HEK293 (cell line): ENCODE results near the gene B4GALNT1.
A peak's percentile ranks its signal among the peaks of the same experiment; 100 is the strongest.
"Not testable (repeated sequence)": the region's sequence is repeated elsewhere in the genome, so short reads cannot be mapped to it uniquely, and the experiment has no call there.

Experiments used
- CTCF ChIA-PET: fragments of 350-600 bp; formaldehyde crosslinking; extraction: SDS; loops from one replicate; lab custom pipeline; 2021; ENCODE audit warnings: antibody characterized with exemption; lab: Yijun Ruan, JAX
- POLR2A ChIA-PET: fragments of 300-600 bp; formaldehyde crosslinking; extraction: SDS; loops from one replicate; lab custom pipeline; 2020; ENCODE audit warnings: antibody characterized with exemption, inconsistent platforms; lab: Yijun Ruan, JAX
- H3K27ac ChIP-seq: fragments of 200-500 bp; sonication (Bioruptor generic); 2 replicates; pipeline ENCODE4 v1.5.1; 2014; ENCODE audit warnings: low read depth, low read length, control low read depth, inconsistent platforms; ENCODE audit errors: extremely low read depth
- H3K36me3 ChIP-seq, 2 experiments: fragments of 200-500 bp in 1 of 2; sonication (Bioruptor generic) in 1 of 2; 1 replicate in 1 of 2; 2 replicates in 1 of 2; pipeline ENCODE4 v1.5.1; 2014 to 2017; ENCODE audit warnings: inconsistent platforms in 2 of 2, low read length in 2 of 2; ENCODE audit not compliant: control insufficient read depth in 2 of 2, insufficient read depth in 1 of 2
- H3K4me1 ChIP-seq: fragments of 200-500 bp; sonication (Bioruptor generic); 2 replicates; pipeline ENCODE4 v1.5.1; 2014; ENCODE audit warnings: mild to moderate bottlenecking, low read length, inconsistent platforms; ENCODE audit not compliant: control insufficient read depth, insufficient read depth
- H3K4me3 ChIP-seq: 2 replicates; pipeline ENCODE4 v1.5.1; 2011; ENCODE audit warnings: low read depth, mild to moderate bottlenecking, control low read depth, low read length, moderate library complexity
- H3K9me3 ChIP-seq: fragments of 200-500 bp; sonication (Bioruptor generic); 2 replicates; pipeline ENCODE4 v1.5.1; 2014; ENCODE audit warnings: low read depth, low read length, inconsistent platforms; ENCODE audit not compliant: control insufficient read depth, insufficient read depth
- BCL6B ChIP-seq: fragments of 450-650 bp; formaldehyde crosslinking; IDR thresholded peaks from 2 replicates; pipeline ENCODE4 v1.5.1; 2017; ENCODE audit warnings: missing biosample characterization, missing genetic modification characterization
- MEIS1 ChIP-seq: sonication (generic); formaldehyde crosslinking; IDR thresholded peaks from 2 replicates; pipeline ENCODE4 v1.8.1; 2022; ENCODE audit warnings: missing genetic modification reagents, mild to moderate bottlenecking, borderline replicate concordance
- PRDM6 ChIP-seq: fragments of 450-650 bp; formaldehyde crosslinking; IDR thresholded peaks from 2 replicates; pipeline ENCODE4 v1.5.1; 2017; ENCODE audit warnings: missing biosample characterization, missing genetic modification characterization
- SETDB1 ChIP-seq: IDR thresholded peaks from one replicate; pipeline ENCODE4 v1.6.1; 2017; ENCODE audit warnings: mild to moderate bottlenecking, low read length, moderate library complexity, mixed read lengths; ENCODE audit not compliant: insufficient read length
- ZBTB1 ChIP-seq: fragments of 450-650 bp; formaldehyde crosslinking; IDR thresholded peaks from 2 replicates; pipeline ENCODE4 v1.5.1; 2016; ENCODE audit warnings: missing biosample characterization, missing genetic modification characterization
- ZNF133 ChIP-seq: fragments of 450-650 bp; formaldehyde crosslinking; IDR thresholded peaks from 2 replicates; pipeline ENCODE4 v1.5.1; 2016; ENCODE audit warnings: missing biosample characterization, missing genetic modification characterization
- ZNF214 ChIP-seq: fragments of 450-650 bp; formaldehyde crosslinking; IDR thresholded peaks from 2 replicates; pipeline ENCODE4 v1.5.1; 2017; ENCODE audit warnings: missing biosample characterization, mild to moderate bottlenecking, missing genetic modification characterization, borderline replicate concordance
- ZNF26 ChIP-seq: fragments of 450-650 bp; formaldehyde crosslinking; IDR thresholded peaks from 2 replicates; pipeline ENCODE4 v1.5.1; 2016; ENCODE audit warnings: missing biosample characterization, missing genetic modification characterization
- ZNF350 ChIP-seq: fragments of 450-650 bp; formaldehyde crosslinking; IDR thresholded peaks from 2 replicates; pipeline ENCODE4 v1.5.0; 2017; ENCODE audit warnings: missing biosample characterization, mild to moderate bottlenecking, missing genetic modification characterization
- ZNF362 ChIP-seq: fragments of 450-650 bp; formaldehyde crosslinking; IDR thresholded peaks from 2 replicates; pipeline ENCODE4 v1.5.1; 2016; ENCODE audit warnings: missing biosample characterization, missing genetic modification characterization
- ZNF366 ChIP-seq: fragments of 450-650 bp; formaldehyde crosslinking; conservative IDR thresholded peaks from 2 replicates; pipeline ENCODE4 v1.5.1; 2016; ENCODE audit warnings: missing biosample characterization, missing genetic modification characterization
- ZNF37A ChIP-seq: fragments of 450-650 bp; IDR thresholded peaks from 2 replicates; pipeline ENCODE4 v1.5.1; 2018; ENCODE audit warnings: missing biosample characterization, missing genetic modification characterization
- ZNF394 ChIP-seq: fragments of 450-650 bp; formaldehyde crosslinking; IDR thresholded peaks from 2 replicates; pipeline ENCODE4 v1.5.1; 2016; ENCODE audit warnings: missing biosample characterization, missing genetic modification characterization, mild to moderate bottlenecking, moderate library complexity, borderline replicate concordance
- ZNF610 ChIP-seq: fragments of 450-650 bp; formaldehyde crosslinking; IDR thresholded peaks from 2 replicates; pipeline ENCODE4 v1.5.1; 2016; ENCODE audit warnings: missing biosample characterization, missing genetic modification characterization, borderline replicate concordance
- ZNF626 ChIP-seq: fragments of 450-650 bp; sonication (Bioruptor Pico); formaldehyde crosslinking; IDR thresholded peaks from 2 replicates; pipeline ENCODE4 v1.5.1; 2018; ENCODE audit warnings: missing biosample characterization, missing genetic modification characterization, inconsistent platforms
- ZNF639 ChIP-seq: fragments of 450-650 bp; formaldehyde crosslinking; IDR thresholded peaks from 2 replicates; pipeline ENCODE4 v1.5.1; 2016; ENCODE audit warnings: missing biosample characterization, missing genetic modification characterization

B4GALNT1 gene

GRCh38 chr12:57654042-57654441 is 21.0 kb upstream of the B4GALNT1 start:
- no peak overlapping the region for H3K27ac ChIP-seq
- POLR2A ChIA-PET = no interaction called here
- TF ChIP-seq MEIS1 (CRISPR knock-in tag) (no peak), ZBTB1 (tag by site-specific recombination) (no peak), SETDB1 (peak; percentile 87), PRDM6 (no peak), BCL6B (no peak), ZNF26 (tag by site-specific recombination) (0 out of 2 replicates have a peak, but pooled peaks have one; percentile 18), ZNF366 (tag by site-specific recombination) (no peak)
- TF ChIP-seq, all 188 proteins: peak for 2
- no peak overlapping the region for H3K4me3 ChIP-seq
- H3K9me3 ChIP-seq = no peaks in the 10 kb centered on the region
- CTCF ChIA-PET = no interaction called here
- no peaks in the 10 kb centered on the region for H3K4me1 ChIP-seq
- no peaks in the 10 kb centered on the region for H3K36me3 ChIP-seq

- H3K36me3 ChIP-seq, POLR2A ChIA-PET, H3K4me3 ChIP-seq, H3K27ac ChIP-seq, H3K4me1 ChIP-seq, H3K9me3 ChIP-seq, CTCF ChIA-PET: not testable (repeated sequence)
Measured at GRCh38 chr12:57646659-57647049, 13.7 kb upstream of the B4GALNT1 start.

GRCh38 chr12:57645990-57646658 is 13.1 kb upstream of the B4GALNT1 start:
- H3K9me3 ChIP-seq = not testable (repeated sequence)
- TF ChIP-seq ZNF626 = 0 out of 2 replicates have a peak, but pooled peaks have one; percentile 44
- TF ChIP-seq ZNF214 = peak; percentile 35; the same call in 1 of the 2 replicates
- peak; percentile 45 for TF ChIP-seq ZNF26 (tag by site-specific recombination)
- TF ChIP-seq SETDB1 = peak; percentile 99
- TF ChIP-seq ZNF362 (tag by site-specific recombination) = peak; percentile 92
- peak; percentile 58; the same call in 1 of the 2 replicates for TF ChIP-seq ZNF37A (tag by site-specific recombination)
- TF ChIP-seq ZNF133 (tag by site-specific recombination) = 0 out of 2 replicates have a peak, but pooled peaks have one; percentile 33
- 0 out of 2 replicates have a peak, but pooled peaks have one; percentile 22 for TF ChIP-seq ZNF350 (tag by site-specific recombination)
- TF ChIP-seq ZNF639 (tag by site-specific recombination) = peak; percentile 28; the same call in 1 of the 2 replicates
- TF ChIP-seq ZNF394 (tag by site-specific recombination) = 0 out of 2 replicates have a peak, but pooled peaks have one; percentile 12
- TF ChIP-seq ZNF610 (tag by site-specific recombination) = peak; percentile 66; the same call in 1 of the 2 replicates

More at GRCh38 chr12:57645990-57646658, 13.1 kb upstream of the B4GALNT1 start:
- H3K4me1 ChIP-seq, POLR2A ChIA-PET, H3K36me3 ChIP-seq, H3K4me3 ChIP-seq, H3K27ac ChIP-seq: not testable (repeated sequence)
- CTCF ChIA-PET = interaction anchor here (0.6 to 0.7 kb wide), 2 partner anchors 25 to 1169 kb away, joined by 3 to 4 read pairs; no protein-coding TSS in a partner anchor
